HEK293 (cell line): ENCODE results near the gene GNB5.

Experiments used
- ZIC2 ChIP-seq: fragments of 450-650 bp; formaldehyde crosslinking; IDR thresholded peaks from 2 replicates; pipeline ENCODE4 v1.5.1; 2016; ENCODE audit warnings: missing biosample characterization, missing genetic modification characterization
- ZNF16 ChIP-seq: fragments of 450-650 bp; formaldehyde crosslinking; IDR thresholded peaks from 2 replicates; pipeline ENCODE4 v1.5.1; 2016; ENCODE audit warnings: low read depth, missing biosample characterization, missing genetic modification characterization
- TF ChIP-seq, protein P1 (sequence below): fragments of 450-650 bp; formaldehyde crosslinking; IDR thresholded peaks from 2 replicates; pipeline ENCODE4 v1.5.1; 2016; ENCODE audit warnings: missing biosample characterization, missing genetic modification characterization
- TF ChIP-seq, protein P2 (sequence below): fragments of 450-650 bp; formaldehyde crosslinking; IDR thresholded peaks from 2 replicates; pipeline ENCODE4 v1.5.1; 2017; ENCODE audit warnings: missing biosample characterization, missing genetic modification characterization
- TF ChIP-seq, protein P3 (sequence below): fragments of 450-650 bp; formaldehyde crosslinking; conservative IDR thresholded peaks from 2 replicates; pipeline ENCODE4 v1.5.1; 2016; ENCODE audit warnings: low read depth, missing biosample characterization, missing genetic modification characterization

DNA sequence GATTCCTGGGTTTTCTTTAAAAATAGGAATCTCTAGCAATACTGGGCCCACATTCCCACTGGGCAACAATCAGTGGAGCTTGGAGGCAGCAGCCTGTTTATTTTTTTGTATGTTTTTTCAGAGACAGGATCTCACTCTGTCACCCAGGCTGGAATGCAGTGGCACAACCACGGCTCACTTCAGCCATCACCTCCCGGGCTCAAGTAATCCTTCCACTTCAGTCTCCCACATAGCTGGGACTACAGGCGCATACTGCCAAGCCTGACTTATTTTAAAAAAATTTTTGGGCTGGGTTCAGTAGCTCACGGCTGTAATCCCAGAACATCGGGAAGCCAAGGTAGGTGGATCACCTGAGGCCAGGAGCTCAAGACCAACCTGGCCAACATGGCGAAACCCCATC, 29.1 kb upstream of the GNB5 start:
- no peak for TF ChIP-seq ZNF16 (tag by site-specific recombination)
- TF ChIP-seq ZIC2 (tag by site-specific recombination): no peak
- TF ChIP-seq, protein P1, sequence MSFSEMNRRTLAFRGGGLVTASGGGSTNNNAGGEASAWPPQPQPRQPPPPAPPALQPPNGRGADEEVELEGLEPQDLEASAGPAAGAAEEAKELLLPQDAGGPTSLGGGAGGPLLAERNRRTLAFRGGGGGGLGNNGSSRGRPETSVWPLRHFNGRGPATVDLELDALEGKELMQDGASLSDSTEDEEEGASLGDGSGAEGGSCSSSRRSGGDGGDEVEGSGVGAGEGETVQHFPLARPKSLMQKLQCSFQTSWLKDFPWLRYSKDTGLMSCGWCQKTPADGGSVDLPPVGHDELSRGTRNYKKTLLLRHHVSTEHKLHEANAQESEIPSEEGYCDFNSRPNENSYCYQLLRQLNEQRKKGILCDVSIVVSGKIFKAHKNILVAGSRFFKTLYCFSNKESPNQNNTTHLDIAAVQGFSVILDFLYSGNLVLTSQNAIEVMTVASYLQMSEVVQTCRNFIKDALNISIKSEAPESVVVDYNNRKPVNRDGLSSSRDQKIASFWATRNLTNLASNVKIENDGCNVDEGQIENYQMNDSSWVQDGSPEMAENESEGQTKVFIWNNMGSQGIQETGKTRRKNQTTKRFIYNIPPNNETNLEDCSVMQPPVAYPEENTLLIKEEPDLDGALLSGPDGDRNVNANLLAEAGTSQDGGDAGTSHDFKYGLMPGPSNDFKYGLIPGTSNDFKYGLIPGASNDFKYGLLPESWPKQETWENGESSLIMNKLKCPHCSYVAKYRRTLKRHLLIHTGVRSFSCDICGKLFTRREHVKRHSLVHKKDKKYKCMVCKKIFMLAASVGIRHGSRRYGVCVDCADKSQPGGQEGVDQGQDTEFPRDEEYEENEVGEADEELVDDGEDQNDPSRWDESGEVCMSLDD: no peak
- TF ChIP-seq, protein P2, sequence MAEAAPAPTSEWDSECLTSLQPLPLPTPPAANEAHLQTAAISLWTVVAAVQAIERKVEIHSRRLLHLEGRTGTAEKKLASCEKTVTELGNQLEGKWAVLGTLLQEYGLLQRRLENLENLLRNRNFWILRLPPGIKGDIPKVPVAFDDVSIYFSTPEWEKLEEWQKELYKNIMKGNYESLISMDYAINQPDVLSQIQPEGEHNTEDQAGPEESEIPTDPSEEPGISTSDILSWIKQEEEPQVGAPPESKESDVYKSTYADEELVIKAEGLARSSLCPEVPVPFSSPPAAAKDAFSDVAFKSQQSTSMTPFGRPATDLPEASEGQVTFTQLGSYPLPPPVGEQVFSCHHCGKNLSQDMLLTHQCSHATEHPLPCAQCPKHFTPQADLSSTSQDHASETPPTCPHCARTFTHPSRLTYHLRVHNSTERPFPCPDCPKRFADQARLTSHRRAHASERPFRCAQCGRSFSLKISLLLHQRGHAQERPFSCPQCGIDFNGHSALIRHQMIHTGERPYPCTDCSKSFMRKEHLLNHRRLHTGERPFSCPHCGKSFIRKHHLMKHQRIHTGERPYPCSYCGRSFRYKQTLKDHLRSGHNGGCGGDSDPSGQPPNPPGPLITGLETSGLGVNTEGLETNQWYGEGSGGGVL (tag by site-specific recombination): no peak
- TF ChIP-seq, protein P3, sequence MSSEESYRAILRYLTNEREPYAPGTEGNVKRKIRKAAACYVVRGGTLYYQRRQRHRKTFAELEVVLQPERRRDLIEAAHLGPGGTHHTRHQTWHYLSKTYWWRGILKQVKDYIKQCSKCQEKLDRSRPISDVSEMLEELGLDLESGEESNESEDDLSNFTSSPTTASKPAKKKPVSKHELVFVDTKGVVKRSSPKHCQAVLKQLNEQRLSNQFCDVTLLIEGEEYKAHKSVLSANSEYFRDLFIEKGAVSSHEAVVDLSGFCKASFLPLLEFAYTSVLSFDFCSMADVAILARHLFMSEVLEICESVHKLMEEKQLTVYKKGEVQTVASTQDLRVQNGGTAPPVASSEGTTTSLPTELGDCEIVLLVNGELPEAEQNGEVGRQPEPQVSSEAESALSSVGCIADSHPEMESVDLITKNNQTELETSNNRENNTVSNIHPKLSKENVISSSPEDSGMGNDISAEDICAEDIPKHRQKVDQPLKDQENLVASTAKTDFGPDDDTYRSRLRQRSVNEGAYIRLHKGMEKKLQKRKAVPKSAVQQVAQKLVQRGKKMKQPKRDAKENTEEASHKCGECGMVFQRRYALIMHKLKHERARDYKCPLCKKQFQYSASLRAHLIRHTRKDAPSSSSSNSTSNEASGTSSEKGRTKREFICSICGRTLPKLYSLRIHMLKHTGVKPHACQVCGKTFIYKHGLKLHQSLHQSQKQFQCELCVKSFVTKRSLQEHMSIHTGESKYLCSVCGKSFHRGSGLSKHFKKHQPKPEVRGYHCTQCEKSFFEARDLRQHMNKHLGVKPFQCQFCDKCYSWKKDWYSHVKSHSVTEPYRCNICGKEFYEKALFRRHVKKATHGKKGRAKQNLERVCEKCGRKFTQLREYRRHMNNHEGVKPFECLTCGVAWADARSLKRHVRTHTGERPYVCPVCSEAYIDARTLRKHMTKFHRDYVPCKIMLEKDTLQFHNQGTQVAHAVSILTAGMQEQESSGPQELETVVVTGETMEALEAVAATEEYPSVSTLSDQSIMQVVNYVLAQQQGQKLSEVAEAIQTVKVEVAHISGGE (tag by site-specific recombination): no peak
